Keratinocyte (primary cell): ENCODE results near the gene RELL2. TPM values are rescaled to one million over a fixed set of nuclear protein-coding genes. Genes with fewer than 3 reads are reported as not detected.
A peak's percentile ranks its signal among the peaks of the same experiment; 100 is the strongest.

Source experiments
- DNase-seq: peaks from one replicate; pipeline ENCODE4 v3.0.0-alpha.2; 2011; ENCODE audit warnings: low read depth, missing footprints, low spot score
- FAIRE-seq: peaks from 2 replicates; lab custom pipeline; 2011; peaks lifted over from hg19 to GRCh38; lab: Jason Lieb, UNC
- H2AFZ ChIP-seq: 2 replicates; pipeline ENCODE4 v1.6.0; 2012; ENCODE audit warnings: low read length, control low read depth, inconsistent platforms; ENCODE audit not compliant: control insufficient read depth
- H3K27ac ChIP-seq: 2 replicates; pipeline ENCODE4 v1.5.1; 2011; ENCODE audit warnings: low read length; ENCODE audit not compliant: control insufficient read depth, insufficient read depth
- H3K27me3 ChIP-seq: 3 replicates; pipeline ENCODE4 v1.6.0; 2011; ENCODE audit warnings: low read length; ENCODE audit not compliant: control insufficient read depth, insufficient read depth; ENCODE audit errors: extremely low read depth
- H3K36me3 ChIP-seq, 2 experiments: 2 replicates in 1 of 2; 3 replicates in 1 of 2; pipeline ENCODE4 v1.5.1; 2011; ENCODE audit warnings: low read length in 2 of 2, mild to moderate bottlenecking in 1 of 2; ENCODE audit not compliant: control insufficient read depth in 2 of 2, insufficient read depth in 2 of 2; ENCODE audit errors: extremely low read depth in 1 of 2
- H3K4me1 ChIP-seq: 3 replicates; pipeline ENCODE4 v1.5.1; 2011; ENCODE audit warnings: low read length; ENCODE audit not compliant: control insufficient read depth, insufficient read depth; ENCODE audit errors: extremely low read depth
- H3K4me2 ChIP-seq: 3 replicates; pipeline ENCODE4 v1.6.0; 2011; ENCODE audit warnings: low read depth, low read length; ENCODE audit not compliant: control insufficient read depth, insufficient read depth; ENCODE audit errors: extremely low read depth
- H3K4me3 ChIP-seq, 3 experiments: fragments of 200-600 bp in 1 of 3; sonication (generic) in 1 of 3; 2 replicates in 2 of 3; 3 replicates in 1 of 3; pipeline ENCODE4 v1.5.1; 2011 to 2016; ENCODE audit warnings: low read length in 3 of 3, mild to moderate bottlenecking in 3 of 3, control low read depth in 2 of 3, inconsistent platforms in 1 of 3, low read depth in 1 of 3, mixed read lengths in 1 of 3, mixed run types in 1 of 3, moderate library complexity in 1 of 3; ENCODE audit not compliant: control insufficient read depth in 2 of 3, insufficient read depth in 2 of 3; ENCODE audit errors: extremely low read depth in 1 of 3
- H3K79me2 ChIP-seq: 2 replicates; pipeline ENCODE4 v1.6.0; 2012; ENCODE audit warnings: low read length; ENCODE audit not compliant: control insufficient read depth, insufficient read depth
- H3K9ac ChIP-seq: 3 replicates; pipeline ENCODE4 v1.6.0; 2011; ENCODE audit warnings: low read length; ENCODE audit not compliant: control insufficient read depth, insufficient read depth; ENCODE audit errors: extremely low read depth
- H3K9me1 ChIP-seq: 3 replicates; pipeline ENCODE4 v1.6.0; 2011; ENCODE audit warnings: low read length; ENCODE audit not compliant: control insufficient read depth, insufficient read depth; ENCODE audit errors: extremely low read depth
- H3K9me3 ChIP-seq: 2 replicates; pipeline ENCODE4 v1.5.1; 2012; ENCODE audit warnings: low read depth, low read length; ENCODE audit not compliant: control insufficient read depth
- H4K20me1 ChIP-seq: 3 replicates; pipeline ENCODE4 v1.6.0; 2011; ENCODE audit warnings: low read length; ENCODE audit not compliant: control insufficient read depth, insufficient read depth; ENCODE audit errors: extremely low read depth
- CTCF ChIP-seq, 3 experiments: IDR thresholded peaks in 1 of 3; conservative IDR thresholded peaks in 1 of 3; optimal IDR thresholded peaks in 1 of 3; 2 replicates in 2 of 3; 3 replicates in 1 of 3; pipeline versions ENCODE3 to v1.5.1; 2011; ENCODE audit warnings: low read length in 3 of 3, mild to moderate bottlenecking in 3 of 3, moderate library complexity in 2 of 3, control low read depth in 1 of 3, inconsistent platforms in 1 of 3; ENCODE audit not compliant: insufficient read depth in 2 of 3; ENCODE audit errors: extremely low read depth in 1 of 3
- EZH2 ChIP-seq: IDR thresholded peaks from one replicate; pipeline ENCODE4 v1.6.1; 2012; ENCODE audit warnings: inconsistent platforms, mild to moderate bottlenecking, low read length, moderate library complexity
- dilution Hi-C: fragments of 300-500 bp; cut with MboI; formaldehyde crosslinking; loops from one replicate; pipeline ENCODE4 v1.7.0; 2020; ENCODE audit warnings: low sequenced_read_pairs; ENCODE audit not compliant: extremely low pct_ligation_motif_present
- polyA minus RNA-seq, 3 experiments: library from RNA; depleted of rRNA, polyadenylated mRNA; stranded (reverse); fragments of >200 nt; gene quantifications; 1 replicate in 1 of 3; 2 replicates in 1 of 3; 3 replicates in 1 of 3; pipeline ENCODE4 v1.2.3, GENCODE V29; 2011
- polyA plus RNA-seq, 5 experiments: library from polyadenylated mRNA; depleted of rRNA in 3 of 5; stranded (reverse) in 3 of 5; stranded (forward) in 1 of 5; unstranded in 1 of 5; fragments of >200 nt; gene quantifications; 1 replicate in 1 of 5; 2 replicates in 3 of 5; 3 replicates in 1 of 5; pipeline versions ENCODE4 v1.2.1 to v1.2.3, GENCODE V29; 2011 to 2012; ENCODE audit warnings: missing spikeins in 2 of 5, low read depth in 1 of 5, low replicate concordance in 1 of 5

RELL2 gene
- polyA plus RNA-seq (8.9 to 11.1 TPM (median 10.2 TPM) in 3 replicates), polyA minus RNA-seq (4.7 to 16.0 TPM (median 5.3 TPM) in 3 replicates)
- polyA plus RNA-seq (2011; ENCODE audit: low read depth) = 3.4 TPM
- 5.1 and 8.9 TPM in 2 replicates for polyA plus RNA-seq (2011; cell fraction: cytosol; rRNA removed)
- polyA plus RNA-seq (2011; cell fraction: nucleus; rRNA removed) = 19.4 and 22.7 TPM in 2 replicates
- 4.5 and 8.1 TPM in 2 replicates for polyA plus RNA-seq (2012; ENCODE audit: low replicate concordance)
- polyA minus RNA-seq (2011; cell fraction: cytosol; rRNA and poly(A)+ RNA removed) = 9.2 TPM
- polyA minus RNA-seq (2011; cell fraction: nucleus; rRNA and poly(A)+ RNA removed) = 7.0 and 7.4 TPM in 2 replicates

DNA sequence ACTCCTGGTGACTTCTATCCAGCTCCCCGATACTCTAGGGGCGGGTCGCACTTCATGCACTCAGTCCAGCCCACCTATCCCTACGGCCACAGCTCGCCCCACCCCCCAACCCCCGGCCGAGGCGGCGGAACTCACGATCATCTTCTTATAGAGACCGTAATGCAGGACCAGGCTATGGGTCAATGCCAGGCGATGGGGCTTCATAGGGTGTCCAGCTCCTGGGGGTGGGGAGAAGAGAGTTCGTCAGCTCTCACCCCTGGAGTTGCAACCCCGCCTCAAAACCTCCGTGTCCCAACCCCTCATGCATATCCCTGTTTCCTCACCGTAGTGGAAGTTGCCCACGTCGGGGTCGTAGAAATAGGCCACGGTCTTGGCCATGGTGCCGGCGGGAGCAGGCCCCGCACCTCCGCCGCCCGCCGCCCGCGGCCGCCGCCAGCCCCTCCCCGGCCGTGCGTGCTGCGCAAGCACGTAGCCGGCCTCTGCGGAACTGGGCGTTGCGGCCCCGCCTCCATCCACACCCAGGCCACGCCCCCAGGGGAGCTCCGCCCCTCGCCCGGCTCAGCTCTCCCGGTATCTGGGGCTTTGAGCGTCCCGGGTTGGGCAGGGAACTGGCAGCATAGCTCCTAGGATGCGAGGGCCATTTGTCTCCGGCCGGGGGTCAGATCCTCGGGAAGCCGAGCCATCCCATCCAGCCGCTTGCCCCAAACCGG is at the start of gene RELL2, which contains the start of gene HDAC3:
Gene RELL2, plus strand, starts transcription at position 585 of the 710 bp plus-strand sequence. CDS start 1,229 bp downstream, outside the sequence.
Gene HDAC3, minus strand, starts transcription at position 437 of the 710 bp plus-strand sequence. Its CDS starts 59 bp downstream, at position 378.
- H3K4me1 ChIP-seq = peaks cover 19% of the 10 kb centered on the region
- H3K9ac ChIP-seq = peak within 1 kb of the TSS; percentile 93
- H4K20me1 ChIP-seq = peaks cover 7% of the 10 kb centered on the region
- DNase-seq = no peak
- peaks cover 42% of the 10 kb centered on the region for H3K79me2 ChIP-seq
- H3K4me2 ChIP-seq = peak within 1 kb of the TSS; percentile 100
- peak within 1 kb of the TSS; percentile 84 to 97 (median 87) for H3K4me3 ChIP-seq
- dilution Hi-C loops = no loop called here
- TF ChIP-seq EZH2 (no peak), CTCF (optimal IDR thresholded peaks at IDR 0.05 in 1 of 3, IDR thresholded peaks at IDR 0.05 in 1 of 3, conservative IDR thresholded peaks at IDR 0.05 in 1 of 3; ENCODE audit: extremely low read depth in 1 of 3, insufficient read depth in 2 of 3, low read length in 3 of 3) (no peak)
- H3K27ac ChIP-seq = peak within 1 kb of the TSS; percentile 87
- H3K9me1 ChIP-seq = peaks cover 2% of the 10 kb centered on the region
- H3K36me3 ChIP-seq = peaks cover 4 to 13% of the 10 kb centered on the region in 2 experiments
- FAIRE-seq = no peak
- H3K27me3 ChIP-seq = no peaks in the 10 kb centered on the region
- H3K9me3 ChIP-seq = no peaks in the 10 kb centered on the region
- peak within 1 kb of the TSS; percentile 98 for H2AFZ ChIP-seq

DNA sequence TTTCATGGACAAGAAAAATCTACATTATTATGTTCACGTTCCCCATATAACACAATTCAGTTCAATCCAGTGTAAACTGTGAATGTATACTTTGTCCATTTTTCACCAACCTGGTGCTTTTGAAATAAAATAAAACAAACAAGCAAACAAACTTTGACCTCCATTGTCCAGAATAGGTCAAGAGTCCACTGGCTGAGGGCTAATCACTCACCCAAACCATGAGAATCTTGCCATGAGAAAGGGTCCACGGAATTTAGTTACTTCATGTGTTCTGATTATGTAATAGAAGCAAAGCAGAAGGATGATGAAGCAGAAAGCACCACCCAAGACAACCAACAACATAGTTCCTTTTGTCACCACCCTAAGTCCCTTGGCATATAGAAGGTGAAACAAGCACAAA is 46.7 kb upstream of the RELL2 start:
- FAIRE-seq = no peak
- dilution Hi-C loops = no loop called here
- Histone ChIP-seq H3K9me1 (no peaks in the 10 kb centered on the region), H4K20me1 (peaks cover 4% of the 10 kb centered on the region), H3K4me1 (peaks cover 3% of the 10 kb centered on the region), H3K27me3 (no peaks in the 10 kb centered on the region), H3K9me3 (no peaks in the 10 kb centered on the region), H3K4me2 (no peak overlapping the region), H3K36me3 (peaks cover 0 to 17% of the 10 kb centered on the region in 2 experiments), H3K9ac (no peak overlapping the region), H3K79me2 (peaks cover 73% of the 10 kb centered on the region), H3K4me3 (no peak overlapping the region), H3K27ac (no peak overlapping the region), H2AFZ (no peak overlapping the region)
- DNase-seq = no peak
- TF ChIP-seq EZH2 (no peak), CTCF (optimal IDR thresholded peaks at IDR 0.05 in 1 of 3, IDR thresholded peaks at IDR 0.05 in 1 of 3, conservative IDR thresholded peaks at IDR 0.05 in 1 of 3; ENCODE audit: extremely low read depth in 1 of 3, insufficient read depth in 2 of 3, low read length in 3 of 3) (no peak)
